Heart right ventricle (tissue), 16 donors: ENCODE measurements around the gene EIF1. TPM values are rescaled to one million over a fixed set of nuclear protein-coding genes. Genes with fewer than 3 reads are reported as not detected.
A peak's percentile ranks its signal among the peaks of the same experiment; 100 is the strongest.

Source experiments
- ATAC-seq, 8 donors: fragments of 200-7000 bp; cut with Tn5 transposase; one replicate each; pipeline ENCODE4 v1.9.1; 2020; ENCODE audit warnings: mild to moderate bottlenecking in 8 of 8, moderate library complexity in 8 of 8, moderate number of reproducible peaks in 1 of 8
- DNase-seq, 2 donors: peaks; one replicate each; pipeline ENCODE4 v3.0.0-alpha.2; 2020
- H3K27ac ChIP-seq, 10 donors: fragments of 200-600 bp; sonication (generic) in 2 of 10; one replicate each; pipeline versions ENCODE4 v1.5.0 to v1.8.0; 2020 to 2022; ENCODE audit warnings: mild to moderate bottlenecking in 3 of 10
- H3K27me3 ChIP-seq, 7 donors: fragments of 200-600 bp; one replicate each; pipeline ENCODE4 v1.8.0; 2021 to 2022; ENCODE audit warnings: mild to moderate bottlenecking in 2 of 7
- H3K36me3 ChIP-seq, 9 donors: fragments of 200-600 bp; sonication (generic) in 1 of 9; one replicate each; pipeline versions ENCODE4 v1.5.0 to v1.8.0; 2020 to 2022; ENCODE audit warnings: mild to moderate bottlenecking in 2 of 9
- H3K4me1 ChIP-seq, 9 donors: fragments of 200-600 bp; sonication (generic) in 1 of 9; one replicate each; pipeline versions ENCODE4 v1.5.0 to v1.8.0; 2020 to 2022; ENCODE audit warnings: mild to moderate bottlenecking in 4 of 9
- H3K4me3 ChIP-seq, 10 donors: fragments of 200-600 bp; sonication (generic) in 2 of 10; one replicate each; pipeline versions ENCODE4 v1.5.0 to v1.8.0; 2020 to 2022; ENCODE audit warnings: mild to moderate bottlenecking in 7 of 10, moderate library complexity in 2 of 10
- H3K9me3 ChIP-seq, 11 donors: fragments of 200-600 bp in 10 of 11; sonication (generic) in 2 of 11; one replicate each; pipeline versions ENCODE4 v1.5.0 to v1.8.0; 2013 to 2022; ENCODE audit warnings: mild to moderate bottlenecking in 2 of 11, control low read depth in 1 of 11, moderate library complexity in 1 of 11
- WGBS, 2 donors: extraction: QIAGEN DNeasy Blood & Tissue Kit; methylation state at CpG; one replicate each; pipeline ENCODE4 v1.1.7; 2013; ENCODE audit warnings: inconsistent platforms in 1 of 2; 5-methylcytosine and 5-hydroxymethylcytosine counted together
- intact Hi-C, 10 donors: fragments of 100-400 bp; cut with DNase I; formaldehyde crosslinking; loops; one replicate each; pipeline versions ENCODE4 v1.11.1 to v1.14.2; 2022
- polyA plus RNA-seq, 2 donors: library from polyadenylated mRNA; stranded (reverse); fragments of 200-250 nt; gene quantifications; one replicate each; pipeline ENCODE4 v1.2.3, GENCODE V29; 2013
- total RNA-seq, 10 donors: library from RNA; stranded (reverse); fragmentation: NEBNext Ultra II Directional in 3 of 10; extraction: Animal tissue kit (Norgen Biotek cat#: 25700) in 3 of 10; gene quantifications; one replicate each; pipeline versions ENCODE4 v1.2.1 to v1.2.4, GENCODE V29; 2021 to 2023
- TF ChIP-seq, protein P1 (sequence below), 9 donors: fragments of 200-600 bp; sonication (generic) in 2 of 9; IDR thresholded peaks; one replicate each; pipeline versions ENCODE4 v1.5.0 to v1.8.0; 2021 to 2022; ENCODE audit warnings: antibody characterized with exemption in 9 of 9, mild to moderate bottlenecking in 5 of 9, moderate library complexity in 1 of 9
- donor health status: Arrhythmogenic right ventricular cardiomyopathy.
- donor health status: ischemic (EF 13 %, LVEDD 7.1; RV severe dilation, severe dysfunction).
- donor health status: healthy with polysubstance abuse.
- donor health status: DM: no; HTN: yes; CAD: no.
- donor health status: DM: no; HTN: no; CAD: no.
- donor health status: ischemic (EF 25% LVEDD 6.9; RV normal size, moderate dysfunction).
- donor health status: ischemic (EF 25% LVEDD 5.7; RV mildly dilated, moderate dysfunction).
- donor health status: healthy.
- donor health status: DM: yes; HTN: yes; CAD: no.
- donor health status: Ischemic cardiomyopathy.
- donor health status: ischemic (EF 35%, LVEDD 5.7; RV mildly dilated, moderate dysfunction).
- donor health status: nonischemic (EF 11% LVEDD 7.7; RV severe dilation, severe dysfunction).
- donor health status: DM: yes; HTN: yes; CAD: no.
- donor health status: PGD.
- donor health status: ischemic (EF 29% LVEDD 5.4; RV normal size, mild dysfunction).
- donor health status: nonischemic (EF 23%, LVEDD 6.1; RV moderate dilation, normal function).

EIF1 gene
- total and polyA plus RNA-seq, 12 donors = 551 to 1,330 (median 1,272) TPM

DNA sequence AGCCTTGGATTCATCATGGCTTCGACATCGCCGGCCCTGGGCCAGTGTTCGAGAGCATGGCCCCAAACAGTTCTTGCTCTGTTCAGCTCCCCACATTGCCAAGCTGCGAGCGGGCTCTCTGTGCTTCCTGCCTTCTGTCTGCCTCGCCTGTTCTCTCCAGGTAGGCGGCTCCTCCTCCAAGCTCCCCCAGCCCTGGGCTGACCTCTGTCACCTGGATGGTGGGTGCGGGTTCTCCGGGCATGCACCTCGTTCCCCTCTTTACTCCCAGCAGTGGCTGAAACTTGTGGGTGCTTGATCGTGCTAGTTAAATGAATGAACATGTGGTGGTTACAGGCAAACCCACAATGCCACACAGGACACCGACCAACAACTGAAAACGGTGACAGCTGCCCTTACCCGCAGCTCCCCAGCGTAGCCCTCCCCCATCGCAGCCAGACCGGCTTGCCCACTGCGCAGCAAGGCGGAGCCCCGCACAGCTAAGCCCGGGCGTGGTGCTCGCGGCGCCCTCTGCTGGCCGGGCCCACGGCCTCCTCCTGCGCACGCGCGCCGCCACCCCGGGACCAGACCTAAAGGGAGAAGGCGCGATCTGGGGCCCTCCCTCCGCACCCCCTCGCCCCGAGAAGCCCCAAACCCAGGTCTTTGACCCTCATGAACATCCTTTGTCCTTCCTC lies 23.0 kb upstream of the EIF1 start:
- TF ChIP-seq, protein P1, sequence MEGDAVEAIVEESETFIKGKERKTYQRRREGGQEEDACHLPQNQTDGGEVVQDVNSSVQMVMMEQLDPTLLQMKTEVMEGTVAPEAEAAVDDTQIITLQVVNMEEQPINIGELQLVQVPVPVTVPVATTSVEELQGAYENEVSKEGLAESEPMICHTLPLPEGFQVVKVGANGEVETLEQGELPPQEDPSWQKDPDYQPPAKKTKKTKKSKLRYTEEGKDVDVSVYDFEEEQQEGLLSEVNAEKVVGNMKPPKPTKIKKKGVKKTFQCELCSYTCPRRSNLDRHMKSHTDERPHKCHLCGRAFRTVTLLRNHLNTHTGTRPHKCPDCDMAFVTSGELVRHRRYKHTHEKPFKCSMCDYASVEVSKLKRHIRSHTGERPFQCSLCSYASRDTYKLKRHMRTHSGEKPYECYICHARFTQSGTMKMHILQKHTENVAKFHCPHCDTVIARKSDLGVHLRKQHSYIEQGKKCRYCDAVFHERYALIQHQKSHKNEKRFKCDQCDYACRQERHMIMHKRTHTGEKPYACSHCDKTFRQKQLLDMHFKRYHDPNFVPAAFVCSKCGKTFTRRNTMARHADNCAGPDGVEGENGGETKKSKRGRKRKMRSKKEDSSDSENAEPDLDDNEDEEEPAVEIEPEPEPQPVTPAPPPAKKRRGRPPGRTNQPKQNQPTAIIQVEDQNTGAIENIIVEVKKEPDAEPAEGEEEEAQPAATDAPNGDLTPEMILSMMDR (IDR thresholded peaks at IDR 0.05) = peak; percentile 93 to 99 (median 98)
- Histone ChIP-seq H3K27ac (peak overlapping the region in 9 of 10 donors; percentile 46 to 89 (median 76)), H3K27me3 (no peaks in the 10 kb centered on the region), H3K4me3 (peak overlapping the region; percentile 43 to 68 (median 58)), H3K9me3 (no peaks in the 10 kb centered on the region), H3K36me3 (no peaks in the 10 kb centered on the region), H3K4me1 (peaks cover 0 to 34% (median 14%) of the 10 kb centered on the region in 9 donors)
- intact Hi-C loops = loop anchor here in 4 of 10 donors (2.0 to 10.0 kb wide), 4 partner anchors 809 to 1051 kb away; no protein-coding TSS in a partner anchor
- WGBS, 2 donors = 2 to 3% methylated on average over 38 to 39 of the region's 39 CpGs
- ATAC-seq (peak; percentile 93 to 97 (median 96)), DNase-seq (peak; percentile 80 to 91)

GRCh38 chr17:41666237-41666641 lies 22.4 kb upstream of the EIF1 start:
- Histone ChIP-seq H3K27ac (peak overlapping the region in 9 of 10 donors; percentile 46 to 89 (median 76)), H3K27me3 (no peaks in the 10 kb centered on the region), H3K4me3 (peak overlapping the region in 9 of 10 donors; percentile 43 to 68 (median 59)), H3K4me1 (peaks cover 0 to 34% (median 14%) of the 10 kb centered on the region in 9 donors), H3K9me3 (no peaks in the 10 kb centered on the region), H3K36me3 (no peaks in the 10 kb centered on the region)
- TF ChIP-seq, protein P1 (IDR thresholded peaks at IDR 0.05) = peak in 6 of 9 donors; percentile 4 to 35 (median 6)
- ATAC-seq (peak; percentile 1 to 28 (median 19)), DNase-seq (peak in 1 of 2 donors; percentile 33)
- WGBS, 2 donors = 5 to 7% methylated on average over 11 of the region's 11 CpGs
- intact Hi-C loops = loop anchor here in 4 of 10 donors (2.0 to 10.0 kb wide), 4 partner anchors 809 to 1051 kb away; no protein-coding TSS in a partner anchor

GRCh38 chr17:41666708-41667279 lies 21.9 kb upstream of the EIF1 start:
- TF ChIP-seq, protein P1 (IDR thresholded peaks at IDR 0.05) = peak; percentile 90 to 98 (median 96)
- DNase-seq = peak; percentile 83 to 87
- ATAC-seq = peak; percentile 78 to 92 (median 83)
- Histone ChIP-seq H3K4me3 (peak overlapping the region in 9 of 10 donors; percentile 43 to 68 (median 59)), H3K9me3 (no peaks in the 10 kb centered on the region), H3K27me3 (no peaks in the 10 kb centered on the region), H3K36me3 (no peaks in the 10 kb centered on the region), H3K27ac (peak overlapping the region in 9 of 10 donors; percentile 46 to 89 (median 76)), H3K4me1 (peaks cover 0 to 34% (median 14%) of the 10 kb centered on the region in 9 donors)
- 1% methylated on average over 22 to 23 of the region's 23 CpGs for WGBS, 2 donors
- intact Hi-C loops = loop anchor here in 4 of 10 donors (2.0 to 10.0 kb wide), 4 partner anchors 810 to 1052 kb away; no protein-coding TSS in a partner anchor

- no peaks in the 10 kb centered on the region for H3K27me3 ChIP-seq
- intact Hi-C loops = loop anchor here in 4 of 10 donors (2.0 to 10.0 kb wide), 4 partner anchors 811 to 1053 kb away; no protein-coding TSS in a partner anchor
- peak overlapping the region in 5 of 10 donors; percentile 57 to 68 (median 60) for H3K4me3 ChIP-seq
- no peaks in the 10 kb centered on the region for H3K9me3 ChIP-seq
- 47 to 52% methylated on average over 23 of the region's 23 CpGs for WGBS, 2 donors
- H3K36me3 ChIP-seq = no peaks in the 10 kb centered on the region
- ATAC-seq (no peak), DNase-seq (no peak)
- TF ChIP-seq, protein P1 (IDR thresholded peaks at IDR 0.05) = peak in 1 of 9 donors; percentile 34
- H3K27ac ChIP-seq = peak overlapping the region in 7 of 10 donors; percentile 71 to 89 (median 77)
- peaks cover 0 to 34% (median 14%) of the 10 kb centered on the region in 9 donors for H3K4me1 ChIP-seq
Measured at GRCh38 chr17:41667280-41668041, 21.2 kb upstream of the EIF1 start.
